ENCODE results near the gene AFAP1. TPM values are rescaled to one million over a fixed set of nuclear protein-coding genes. Genes with fewer than 3 reads are reported as not detected.
A peak's percentile ranks its signal among the peaks of the same experiment; 100 is the strongest.

The AFAP1 gene
- total RNA-seq, 1 donor from 2014 or later = 67.9 TPM

DNA sequence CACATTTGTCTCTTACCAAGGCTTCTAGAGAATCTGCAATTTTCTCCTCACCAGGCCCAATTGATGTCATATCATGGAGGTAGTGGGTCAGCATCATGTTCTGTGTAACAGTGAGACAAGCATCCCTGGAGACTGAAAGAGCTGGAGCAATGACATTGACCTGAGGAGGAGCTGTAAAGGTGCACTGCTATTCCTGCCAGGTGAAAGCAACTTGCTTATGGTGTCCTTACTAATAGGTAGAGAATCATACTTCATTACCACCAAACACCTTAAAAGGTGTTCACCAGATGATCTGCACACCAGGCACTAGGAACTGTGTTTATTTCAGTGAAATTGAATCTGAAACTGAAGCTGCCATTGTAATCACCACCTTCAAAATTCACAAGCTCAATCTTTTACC lies 188.7 kb downstream of the AFAP1 start:
- peaks cover 9% of the 10 kb centered on the region for H3K4me1 ChIP-seq (ENCODE audit: insufficient read depth, low read length)
- no peaks in the 10 kb centered on the region for H3K79me2 ChIP-seq (ENCODE audit: insufficient read depth, low read length)
- no peak overlapping the region for H3K27ac ChIP-seq (ENCODE audit: low read depth, low read length)
- H2AFZ ChIP-seq (ENCODE audit: low read depth, low read length) = no peak overlapping the region
- no peaks in the 10 kb centered on the region for H3K9me3 ChIP-seq (ENCODE audit: insufficient read depth, low read depth, low read length)
- H4K20me1 ChIP-seq (ENCODE audit: insufficient read depth, low read length) = peaks cover 48% of the 10 kb centered on the region
- TF ChIP-seq, protein P1, sequence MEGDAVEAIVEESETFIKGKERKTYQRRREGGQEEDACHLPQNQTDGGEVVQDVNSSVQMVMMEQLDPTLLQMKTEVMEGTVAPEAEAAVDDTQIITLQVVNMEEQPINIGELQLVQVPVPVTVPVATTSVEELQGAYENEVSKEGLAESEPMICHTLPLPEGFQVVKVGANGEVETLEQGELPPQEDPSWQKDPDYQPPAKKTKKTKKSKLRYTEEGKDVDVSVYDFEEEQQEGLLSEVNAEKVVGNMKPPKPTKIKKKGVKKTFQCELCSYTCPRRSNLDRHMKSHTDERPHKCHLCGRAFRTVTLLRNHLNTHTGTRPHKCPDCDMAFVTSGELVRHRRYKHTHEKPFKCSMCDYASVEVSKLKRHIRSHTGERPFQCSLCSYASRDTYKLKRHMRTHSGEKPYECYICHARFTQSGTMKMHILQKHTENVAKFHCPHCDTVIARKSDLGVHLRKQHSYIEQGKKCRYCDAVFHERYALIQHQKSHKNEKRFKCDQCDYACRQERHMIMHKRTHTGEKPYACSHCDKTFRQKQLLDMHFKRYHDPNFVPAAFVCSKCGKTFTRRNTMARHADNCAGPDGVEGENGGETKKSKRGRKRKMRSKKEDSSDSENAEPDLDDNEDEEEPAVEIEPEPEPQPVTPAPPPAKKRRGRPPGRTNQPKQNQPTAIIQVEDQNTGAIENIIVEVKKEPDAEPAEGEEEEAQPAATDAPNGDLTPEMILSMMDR (IDR thresholded peaks at IDR 0.05; ENCODE audit: insufficient read depth, low read depth, low read length) = no peak
- TF ChIP-seq EZH2 (IDR thresholded peaks at IDR 0.05; ENCODE audit: insufficient read depth, low read length) = no peak
- Mint-ChIP-seq H3K36me3 (ENCODE audit: low read depth, unreplicated experiment) (peaks cover 17% of the 10 kb centered on the region), H3K4me1 (ENCODE audit: low read depth, unreplicated experiment) (peaks cover 17% of the 10 kb centered on the region), H3K9me3 (ENCODE audit: unreplicated experiment) (peaks cover 5% of the 10 kb centered on the region), H3K27ac (ENCODE audit: unreplicated experiment) (no peak overlapping the region), H3K27me3 (ENCODE audit: low read depth, unreplicated experiment) (peaks cover 54% of the 10 kb centered on the region), H3K4me3 (ENCODE audit: unreplicated experiment) (no peak overlapping the region)
- no peak overlapping the region for H3K4me3 ChIP-seq (ENCODE audit: insufficient read depth, low read depth, low read length)
- DNase-seq (ENCODE audit: low read depth) (no peak), FAIRE-seq (no peak)
- H3K4me2 ChIP-seq (ENCODE audit: low read length) = no peak overlapping the region
- no peaks in the 10 kb centered on the region for H3K36me3 ChIP-seq (ENCODE audit: insufficient read depth, low read length)
- no peaks in the 10 kb centered on the region for H3K27me3 ChIP-seq (ENCODE audit: insufficient read depth, low read length)
- no peak overlapping the region for H3K9ac ChIP-seq (ENCODE audit: low read length)

DNA sequence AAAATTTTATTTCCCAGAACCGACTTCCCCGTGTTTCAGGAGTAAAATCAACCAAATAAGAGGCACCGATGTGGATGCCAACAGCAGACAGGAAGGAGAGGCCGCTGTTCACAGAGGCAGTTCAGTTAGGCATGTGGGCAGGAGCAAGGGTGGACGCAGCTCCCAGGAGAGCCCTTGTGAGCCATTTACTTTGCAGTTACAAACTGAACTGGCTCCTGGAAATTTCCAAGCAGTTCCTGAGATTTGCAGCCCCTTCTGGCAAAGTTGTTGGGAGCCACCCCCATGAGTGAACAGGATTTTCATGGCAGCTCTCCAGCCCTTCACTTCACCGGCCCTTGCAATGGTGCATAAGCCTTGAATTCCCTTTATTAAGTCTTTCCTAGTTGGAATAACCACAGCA lies 189.1 kb downstream of the AFAP1 start:
- no peak overlapping the region for H3K9ac ChIP-seq (ENCODE audit: low read length)
- H3K9me3 Mint-ChIP-seq (ENCODE audit: unreplicated experiment) = peaks cover 5% of the 10 kb centered on the region
- H4K20me1 ChIP-seq (ENCODE audit: insufficient read depth, low read length) = peaks cover 44% of the 10 kb centered on the region
- H3K4me2 ChIP-seq (ENCODE audit: low read length) = no peak overlapping the region
- peaks cover 9% of the 10 kb centered on the region for H3K4me1 ChIP-seq (ENCODE audit: insufficient read depth, low read length)
- peaks cover 18% of the 10 kb centered on the region for H3K36me3 Mint-ChIP-seq (ENCODE audit: low read depth, unreplicated experiment)
- no peak overlapping the region for H3K27ac Mint-ChIP-seq (ENCODE audit: unreplicated experiment)
- TF ChIP-seq EZH2 (IDR thresholded peaks at IDR 0.05; ENCODE audit: insufficient read depth, low read length) = no peak
- TF ChIP-seq, protein P1 (IDR thresholded peaks at IDR 0.05; ENCODE audit: insufficient read depth, low read depth, low read length) = no peak
- no peaks in the 10 kb centered on the region for H3K9me3 ChIP-seq (ENCODE audit: insufficient read depth, low read depth, low read length)
- no peak overlapping the region for H3K27ac ChIP-seq (ENCODE audit: low read depth, low read length)
- H3K27me3 ChIP-seq (ENCODE audit: insufficient read depth, low read length) = no peaks in the 10 kb centered on the region
- no peak for DNase-seq (ENCODE audit: low read depth)
- H3K4me3 Mint-ChIP-seq (ENCODE audit: unreplicated experiment) = no peak overlapping the region
- no peaks in the 10 kb centered on the region for H3K79me2 ChIP-seq (ENCODE audit: insufficient read depth, low read length)
- H3K4me1 Mint-ChIP-seq (ENCODE audit: low read depth, unreplicated experiment) = peaks cover 17% of the 10 kb centered on the region
- no peak overlapping the region for H3K4me3 ChIP-seq (ENCODE audit: insufficient read depth, low read depth, low read length)
- FAIRE-seq = no peak
- no peak overlapping the region for H2AFZ ChIP-seq (ENCODE audit: low read depth, low read length)
- no peaks in the 10 kb centered on the region for H3K36me3 ChIP-seq (ENCODE audit: insufficient read depth, low read length)
- peaks cover 56% of the 10 kb centered on the region for H3K27me3 Mint-ChIP-seq (ENCODE audit: low read depth, unreplicated experiment)

DNA sequence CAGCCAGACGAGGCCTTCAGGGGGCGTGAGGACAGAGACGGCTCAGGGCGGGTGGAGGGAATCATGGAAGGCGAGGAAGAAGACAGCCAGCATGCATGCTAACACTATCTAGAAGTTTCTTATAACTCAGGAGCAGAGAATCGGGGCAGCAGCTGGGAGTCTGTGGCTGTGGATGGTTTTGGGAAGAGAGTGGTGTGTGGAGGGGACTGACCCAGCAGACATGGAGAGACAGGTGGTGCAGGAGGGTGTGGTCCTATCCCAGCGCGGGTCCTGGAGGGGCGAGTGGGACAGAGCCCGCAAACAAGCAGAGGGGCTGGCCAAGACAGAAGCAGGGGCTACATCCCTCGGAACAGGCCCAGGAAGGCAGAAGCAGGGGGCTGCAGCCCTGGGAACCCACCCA lies 192.1 kb downstream of the AFAP1 start:
- no peak overlapping the region for H3K9ac ChIP-seq (ENCODE audit: low read length)
- H3K4me3 Mint-ChIP-seq (ENCODE audit: unreplicated experiment) = no peak overlapping the region
- H4K20me1 ChIP-seq (ENCODE audit: insufficient read depth, low read length) = peaks cover 30% of the 10 kb centered on the region
- TF ChIP-seq, protein P1 (IDR thresholded peaks at IDR 0.05; ENCODE audit: insufficient read depth, low read depth, low read length) = no peak
- TF ChIP-seq EZH2 (IDR thresholded peaks at IDR 0.05; ENCODE audit: insufficient read depth, low read length) = no peak
- H3K9me3 Mint-ChIP-seq (ENCODE audit: unreplicated experiment) = peaks cover under 1% of the 10 kb centered on the region
- no peaks in the 10 kb centered on the region for H3K27me3 ChIP-seq (ENCODE audit: insufficient read depth, low read length)
- no peak overlapping the region for H3K4me3 ChIP-seq (ENCODE audit: insufficient read depth, low read depth, low read length)
- no peak overlapping the region for H3K4me2 ChIP-seq (ENCODE audit: low read length)
- H3K36me3 Mint-ChIP-seq (ENCODE audit: low read depth, unreplicated experiment) = peaks cover 17% of the 10 kb centered on the region
- no peak overlapping the region for H2AFZ ChIP-seq (ENCODE audit: low read depth, low read length)
- H3K27ac Mint-ChIP-seq (ENCODE audit: unreplicated experiment) = peak overlapping the region; percentile 47
- peaks cover 17% of the 10 kb centered on the region for H3K4me1 Mint-ChIP-seq (ENCODE audit: low read depth, unreplicated experiment)
- peaks cover 9% of the 10 kb centered on the region for H3K4me1 ChIP-seq (ENCODE audit: insufficient read depth, low read length)
- DNase-seq (ENCODE audit: low read depth) (no peak), FAIRE-seq (no peak)
- H3K27ac ChIP-seq (ENCODE audit: low read depth, low read length) = no peak overlapping the region
- no peaks in the 10 kb centered on the region for H3K79me2 ChIP-seq (ENCODE audit: insufficient read depth, low read length)
- no peaks in the 10 kb centered on the region for H3K36me3 ChIP-seq (ENCODE audit: insufficient read depth, low read length)
- no peaks in the 10 kb centered on the region for H3K9me3 ChIP-seq (ENCODE audit: insufficient read depth, low read depth, low read length)
- peaks cover 61% of the 10 kb centered on the region for H3K27me3 Mint-ChIP-seq (ENCODE audit: low read depth, unreplicated experiment)

Measured in astrocyte (in vitro differentiated cells and primary cell).